Measurements from ENCODE around the gene SPR. TPM values are rescaled to one million over a fixed set of nuclear protein-coding genes. Genes with fewer than 3 reads are reported as not detected.

SPR gene
- total and polyA plus RNA-seq, 9 of the 15 experiments (the other 6 are each of a cell fraction or from before 2014, with no cell fraction given) = 7.7 to 38.3 (median 26.3) TPM

- Histone ChIP-seq H2AFZ (ENCODE audit: low read depth, low read length) (no peak overlapping the region), H3K4me1 (replicated peaks in 1 of 2; ENCODE audit: control insufficient read depth in 2 of 2, insufficient read depth in 2 of 2, low read length in 2 of 2) (peaks cover 0 to 11% of the 10 kb centered on the region in 2 experiments; a peak in 1 of 5 replicates), H3K79me2 (ENCODE audit: control insufficient read depth, insufficient read depth, low read length) (no peaks in the 10 kb centered on the region), H3K27ac (ENCODE audit: extremely low read depth, low read depth, low read length) (no peak overlapping the region), H3K4me2 (ENCODE audit: insufficient read depth, low read length) (no peak overlapping the region), H3K9ac (ENCODE audit: insufficient read depth in 1 of 2, low read depth in 2 of 2, low read length in 2 of 2) (no peak overlapping the region), H3K4me3 (no peak overlapping the region), H3K9me1 (ENCODE audit: control insufficient read depth, insufficient read depth, low read length) (no peaks in the 10 kb centered on the region), H3K27me3 (ENCODE audit: control insufficient read depth in 2 of 2, insufficient read depth in 2 of 2, low read length in 2 of 2) (peaks cover 56 to 87% of the 10 kb centered on the region in 2 experiments), H4K20me1 (replicated peaks; ENCODE audit: control insufficient read depth, insufficient read depth, low read length) (peaks cover 16% of the 10 kb centered on the region), H3K9me3 (replicated peaks; ENCODE audit: control insufficient read depth, insufficient read depth, low read depth, low read length) (no peaks in the 10 kb centered on the region), H3K36me3 (ENCODE audit: control insufficient read depth, insufficient read depth, low read length) (no peaks in the 10 kb centered on the region)
- POLR2A ChIA-PET = interaction anchor here (0.7 to 1.2 kb wide), 2 partner anchors 9 to 37 kb away, joined by 4 read pairs; partner anchors contain the start of gene EMX1
- WGBS (ENCODE audit: insufficient coverage, low coverage, missing lambda C conversion rate) = 2% methylated on average over 6 of the region's 6 CpGs
- BruUV-seq (replicated peaks) = no TSS peak
- intact Hi-C loops (cut with micrococcal nuclease) (no loop called here), in situ Hi-C loops (cut with MboI) (no loop called here)
- no peak for ATAC-seq
- no peak for FAIRE-seq
- no peak for DNase-seq (ENCODE audit: extremely low read depth in 1 of 4, low spot score in 3 of 4)
- CTCF ChIA-PET (ENCODE audit: low intra/inter-chr PET ratio) = no interaction called here
- TF ChIP-seq CEBPG (CRISPR knock-in tag; IDR thresholded peaks at IDR 0.05) (no peak), CEBPG (tag; conservative IDR thresholded peaks at IDR 0.05 in 1 of 2, IDR thresholded peaks at IDR 0.05 in 1 of 2) (peak in 1 of 2 experiments; percentile 53; a peak in 1 of 4 replicates), CEBPB (tag; IDR thresholded peaks at IDR 0.05) (peak; percentile 40; the same call in 1 of the 2 replicates), ZNF449 (CRISPR knock-in tag; IDR thresholded peaks at IDR 0.05) (no peak), HNRNPH1 (optimal IDR thresholded peaks at IDR 0.05; ENCODE audit: low read depth, low read length) (no peak)
Observed at GRCh38 chr2:72926811-72927465, 39.7 kb downstream of the SPR start.

All from K562 (cell line).